Neural cell (in vitro differentiated cells): ENCODE results near the gene ASS1. TPM values are rescaled to one million over a fixed set of nuclear protein-coding genes. Genes with fewer than 3 reads are reported as not detected.

Source experiments
- H2AFZ ChIP-seq: fragments of 200-600, 300-800 bp; sonication (generic), shearing (Covaris generic); 2 replicates; pipeline ENCODE4 v1.6.0; 2014; ENCODE audit warnings: low read depth, mild to moderate bottlenecking, antibody characterized with exemption, low read length, moderate library complexity
- H3F3A ChIP-seq: fragments of 200-600 bp; shearing (Covaris generic); 2 replicates; pipeline ENCODE4 v1.6.1; 2016; ENCODE audit warnings: mild to moderate bottlenecking, moderate library complexity, mixed read lengths, antibody characterized with exemption, low read length; ENCODE audit not compliant: insufficient read depth, poor library complexity, severe bottlenecking
- H3K27ac ChIP-seq: fragments of 200-600, 300-800 bp; sonication (generic), shearing (Covaris generic); 2 replicates; pipeline ENCODE4 v1.5.1; 2014; ENCODE audit warnings: mild to moderate bottlenecking, low read length, moderate library complexity
- H3K27me3 ChIP-seq: fragments of 300-800, 200-600 bp; sonication (generic), shearing (Covaris generic); 2 replicates; pipeline ENCODE4 v1.6.0; 2014; ENCODE audit warnings: mild to moderate bottlenecking, low read depth, low read length, moderate library complexity; ENCODE audit not compliant: insufficient read depth
- H3K36me3 ChIP-seq: fragments of 300-800, 200-600 bp; sonication (generic), shearing (Covaris generic); 2 replicates; pipeline ENCODE4 v1.5.1; 2014; ENCODE audit warnings: mild to moderate bottlenecking, antibody characterized with exemption, low read length, moderate library complexity; ENCODE audit not compliant: insufficient read depth
- H3K4me2 ChIP-seq: fragments of 300-800, 200-600 bp; sonication (generic), shearing (Covaris generic); 2 replicates; pipeline ENCODE4 v1.6.0; 2014; ENCODE audit warnings: mild to moderate bottlenecking, low read length
- H3K4me3 ChIP-seq: fragments of 300-800, 200-600 bp; sonication (generic), shearing (Covaris generic); 2 replicates; pipeline ENCODE4 v1.5.1; 2014; ENCODE audit warnings: mild to moderate bottlenecking, low read length, moderate library complexity
- H3K79me2 ChIP-seq: fragments of 200-600 bp; shearing (Covaris generic); replicated peaks from 2 replicates; pipeline ENCODE4 v1.6.0; 2014; ENCODE audit warnings: mild to moderate bottlenecking, low read length, moderate library complexity; ENCODE audit not compliant: insufficient read depth
- H3K9ac ChIP-seq: fragments of 300-800, 200-600 bp; sonication (generic), shearing (Covaris generic); 2 replicates; pipeline ENCODE4 v1.6.1; 2016; ENCODE audit warnings: mild to moderate bottlenecking, low read length, mixed read lengths
- H3K9me2 ChIP-seq: fragments of 200-600 bp; shearing (Covaris generic); 2 replicates; pipeline ENCODE4 v1.6.1; 2016; ENCODE audit warnings: mild to moderate bottlenecking, low read length, mixed read lengths; ENCODE audit not compliant: insufficient read depth
- H3K9me3 ChIP-seq: fragments of 200-600, 300-800 bp; sonication (generic), shearing (Covaris generic); 2 replicates; pipeline ENCODE4 v1.6.1; 2016; ENCODE audit warnings: mild to moderate bottlenecking, mixed run types, low read length, moderate library complexity, mixed read lengths
- H4K20me1 ChIP-seq: fragments of 200-600 bp; shearing (Covaris generic); 2 replicates; pipeline ENCODE4 v1.6.1; 2016; ENCODE audit warnings: mild to moderate bottlenecking, mixed run types; ENCODE audit not compliant: insufficient read depth
- EP300 ChIP-seq: fragments of 450-650 bp; conservative IDR thresholded peaks from 2 replicates; pipeline ENCODE4 v1.6.1; 2014; ENCODE audit warnings: antibody characterized with exemption, mild to moderate bottlenecking, moderate library complexity; ENCODE audit not compliant: poor library complexity, severe bottlenecking
- EZH2 ChIP-seq: fragments of 200-600, 300-800 bp; shearing (Covaris generic), sonication (generic); IDR thresholded peaks from 2 replicates; pipeline ENCODE4 v1.6.1; 2014; ENCODE audit warnings: antibody characterized with exemption, low read length, borderline replicate concordance, mild to moderate bottlenecking; ENCODE audit not compliant: insufficient read depth, poor library complexity, severe bottlenecking
- MXI1 ChIP-seq: fragments of 450-650 bp; conservative IDR thresholded peaks from 2 replicates; pipeline ENCODE4 v1.6.1; 2014; ENCODE audit warnings: antibody characterized with exemption, mild to moderate bottlenecking; ENCODE audit not compliant: poor library complexity, severe bottlenecking
- POLR2AphosphoS5 ChIP-seq: IDR thresholded peaks from 2 replicates; pipeline ENCODE4 v1.6.1; 2012
- RAD21 ChIP-seq: fragments of 450-650 bp; conservative IDR thresholded peaks from 2 replicates; pipeline ENCODE4 v1.6.1; 2014; ENCODE audit warnings: antibody characterized with exemption, mild to moderate bottlenecking, moderate library complexity
- SMC3 ChIP-seq: fragments of 450-650 bp; conservative IDR thresholded peaks from 2 replicates; pipeline ENCODE4 v1.6.1; 2014; ENCODE audit warnings: antibody characterized with exemption, mild to moderate bottlenecking, moderate library complexity; ENCODE audit not compliant: poor library complexity
- TAF1 ChIP-seq: IDR thresholded peaks from 2 replicates; pipeline ENCODE4 v1.6.1; 2012; ENCODE audit warnings: low read depth
- polyA plus RNA-seq: library from polyadenylated mRNA; depleted of rRNA; stranded (reverse); fragments of >200 nt; gene quantifications from 2 replicates; pipeline ENCODE4 v1.2.3, GENCODE V29; 2014
- TF ChIP-seq, protein P1 (sequence below): fragments of 450-650 bp; IDR thresholded peaks from 2 replicates; pipeline ENCODE4 v1.5.1; 2014; ENCODE audit warnings: antibody characterized with exemption, mild to moderate bottlenecking, moderate library complexity; ENCODE audit not compliant: poor library complexity, severe bottlenecking
- TF ChIP-seq, protein P2 (sequence below): IDR thresholded peaks from 2 replicates; pipeline ENCODE4 v1.6.1; 2012; ENCODE audit warnings: borderline replicate concordance

ASS1 gene
- polyA plus RNA-seq, 1 donor from 2014 or later = 2.6 TPM

DNA sequence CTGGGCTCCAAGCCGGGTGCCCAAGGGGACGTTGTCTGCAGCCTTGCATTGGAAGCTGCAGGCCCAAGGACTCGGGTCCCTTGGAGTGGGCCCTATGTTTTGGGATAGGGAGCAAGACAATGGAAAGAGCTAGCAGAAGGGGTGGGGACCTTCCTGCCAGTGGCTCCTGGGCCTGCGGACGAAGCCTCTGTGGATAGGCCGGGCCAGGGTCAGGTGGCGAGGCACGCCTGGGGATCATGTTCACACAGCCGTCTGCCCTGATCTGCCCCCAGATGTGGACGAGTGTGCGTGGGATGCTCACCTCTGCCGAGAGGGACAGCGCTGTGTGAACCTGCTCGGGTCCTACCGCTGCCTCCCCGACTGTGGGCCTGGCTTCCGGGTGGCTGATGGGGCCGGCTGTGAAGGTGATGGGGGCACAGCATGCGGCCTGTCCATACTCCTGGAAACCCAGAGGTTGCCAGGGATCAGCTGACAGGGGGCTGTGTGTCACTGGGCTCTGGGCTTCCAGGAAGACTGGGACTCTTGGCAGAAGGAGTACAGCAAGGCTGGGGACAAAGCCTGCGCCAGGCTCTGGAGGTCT lies 16.6 kb upstream of the ASS1 start:
- Histone ChIP-seq H3K79me2 (no peaks in the 10 kb centered on the region), H3K9ac (no peak overlapping the region), H4K20me1 (no peaks in the 10 kb centered on the region), H3K9me3 (no peaks in the 10 kb centered on the region), H3K27me3 (peaks cover 13% of the 10 kb centered on the region), H3K4me3 (no peak overlapping the region), H3K27ac (no peak overlapping the region), H3K36me3 (no peaks in the 10 kb centered on the region), H3K9me2 (no peaks in the 10 kb centered on the region), H3K4me2 (no peak overlapping the region), H2AFZ (no peak overlapping the region), H3F3A (no peaks in the 10 kb centered on the region)
- TF ChIP-seq TAF1 (no peak), POLR2AphosphoS5 (no peak), SMC3 (no peak), MXI1 (no peak), EZH2 (no peak), EP300 (no peak), RAD21 (no peak)
- TF ChIP-seq, protein P1, sequence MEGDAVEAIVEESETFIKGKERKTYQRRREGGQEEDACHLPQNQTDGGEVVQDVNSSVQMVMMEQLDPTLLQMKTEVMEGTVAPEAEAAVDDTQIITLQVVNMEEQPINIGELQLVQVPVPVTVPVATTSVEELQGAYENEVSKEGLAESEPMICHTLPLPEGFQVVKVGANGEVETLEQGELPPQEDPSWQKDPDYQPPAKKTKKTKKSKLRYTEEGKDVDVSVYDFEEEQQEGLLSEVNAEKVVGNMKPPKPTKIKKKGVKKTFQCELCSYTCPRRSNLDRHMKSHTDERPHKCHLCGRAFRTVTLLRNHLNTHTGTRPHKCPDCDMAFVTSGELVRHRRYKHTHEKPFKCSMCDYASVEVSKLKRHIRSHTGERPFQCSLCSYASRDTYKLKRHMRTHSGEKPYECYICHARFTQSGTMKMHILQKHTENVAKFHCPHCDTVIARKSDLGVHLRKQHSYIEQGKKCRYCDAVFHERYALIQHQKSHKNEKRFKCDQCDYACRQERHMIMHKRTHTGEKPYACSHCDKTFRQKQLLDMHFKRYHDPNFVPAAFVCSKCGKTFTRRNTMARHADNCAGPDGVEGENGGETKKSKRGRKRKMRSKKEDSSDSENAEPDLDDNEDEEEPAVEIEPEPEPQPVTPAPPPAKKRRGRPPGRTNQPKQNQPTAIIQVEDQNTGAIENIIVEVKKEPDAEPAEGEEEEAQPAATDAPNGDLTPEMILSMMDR = no peak
- TF ChIP-seq, protein P2, sequence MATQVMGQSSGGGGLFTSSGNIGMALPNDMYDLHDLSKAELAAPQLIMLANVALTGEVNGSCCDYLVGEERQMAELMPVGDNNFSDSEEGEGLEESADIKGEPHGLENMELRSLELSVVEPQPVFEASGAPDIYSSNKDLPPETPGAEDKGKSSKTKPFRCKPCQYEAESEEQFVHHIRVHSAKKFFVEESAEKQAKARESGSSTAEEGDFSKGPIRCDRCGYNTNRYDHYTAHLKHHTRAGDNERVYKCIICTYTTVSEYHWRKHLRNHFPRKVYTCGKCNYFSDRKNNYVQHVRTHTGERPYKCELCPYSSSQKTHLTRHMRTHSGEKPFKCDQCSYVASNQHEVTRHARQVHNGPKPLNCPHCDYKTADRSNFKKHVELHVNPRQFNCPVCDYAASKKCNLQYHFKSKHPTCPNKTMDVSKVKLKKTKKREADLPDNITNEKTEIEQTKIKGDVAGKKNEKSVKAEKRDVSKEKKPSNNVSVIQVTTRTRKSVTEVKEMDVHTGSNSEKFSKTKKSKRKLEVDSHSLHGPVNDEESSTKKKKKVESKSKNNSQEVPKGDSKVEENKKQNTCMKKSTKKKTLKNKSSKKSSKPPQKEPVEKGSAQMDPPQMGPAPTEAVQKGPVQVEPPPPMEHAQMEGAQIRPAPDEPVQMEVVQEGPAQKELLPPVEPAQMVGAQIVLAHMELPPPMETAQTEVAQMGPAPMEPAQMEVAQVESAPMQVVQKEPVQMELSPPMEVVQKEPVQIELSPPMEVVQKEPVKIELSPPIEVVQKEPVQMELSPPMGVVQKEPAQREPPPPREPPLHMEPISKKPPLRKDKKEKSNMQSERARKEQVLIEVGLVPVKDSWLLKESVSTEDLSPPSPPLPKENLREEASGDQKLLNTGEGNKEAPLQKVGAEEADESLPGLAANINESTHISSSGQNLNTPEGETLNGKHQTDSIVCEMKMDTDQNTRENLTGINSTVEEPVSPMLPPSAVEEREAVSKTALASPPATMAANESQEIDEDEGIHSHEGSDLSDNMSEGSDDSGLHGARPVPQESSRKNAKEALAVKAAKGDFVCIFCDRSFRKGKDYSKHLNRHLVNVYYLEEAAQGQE = no peak

DNA sequence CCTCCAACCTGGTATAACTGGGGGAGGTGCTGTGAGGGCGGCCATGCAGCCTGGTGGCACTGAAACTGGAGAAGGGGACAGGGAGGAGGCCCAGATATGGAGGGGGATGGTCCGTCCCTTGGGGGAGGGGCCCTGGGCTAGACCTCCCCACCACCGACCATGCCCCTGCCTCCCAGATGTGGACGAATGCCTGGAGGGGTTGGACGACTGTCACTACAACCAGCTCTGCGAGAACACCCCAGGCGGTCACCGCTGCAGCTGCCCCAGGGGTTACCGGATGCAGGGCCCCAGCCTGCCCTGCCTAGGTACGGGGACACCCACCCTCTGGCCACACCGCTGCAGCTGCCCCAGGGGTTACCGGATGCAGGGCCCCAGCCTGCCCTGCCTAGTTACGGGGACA lies 15.4 kb upstream of the ASS1 start:
- TF ChIP-seq, protein P2 = no peak
- TF ChIP-seq POLR2AphosphoS5 (no peak), SMC3 (no peak), MXI1 (no peak), TAF1 (no peak), RAD21 (no peak), EP300 (no peak), EZH2 (no peak)
- TF ChIP-seq, protein P1 = no peak
- no peaks in the 10 kb centered on the region for H3K36me3 ChIP-seq

More for the DNA sequence above, 15.4 kb upstream of the ASS1 start:
- H3K27me3 ChIP-seq = peaks cover 25% of the 10 kb centered on the region
- H3K27ac ChIP-seq = no peak overlapping the region
- H3K9me3 ChIP-seq = no peaks in the 10 kb centered on the region
- no peaks in the 10 kb centered on the region for H4K20me1 ChIP-seq
- H3K9me2 ChIP-seq = no peaks in the 10 kb centered on the region
- no peaks in the 10 kb centered on the region for H3K79me2 ChIP-seq
- no peak overlapping the region for H3K9ac ChIP-seq
- H3K4me3 ChIP-seq = no peak overlapping the region
- no peak overlapping the region for H3K4me2 ChIP-seq
- no peaks in the 10 kb centered on the region for H3F3A ChIP-seq
- H2AFZ ChIP-seq = no peak overlapping the region
